GM12892 (cell line): ENCODE results near the gene COQ10A.
"Not testable (repeated sequence)": the region's sequence is repeated elsewhere in the genome, so short reads cannot be mapped to it uniquely, and the experiment has no call there.

Experiments used
- POLR2A ChIP-seq: IDR thresholded peaks from 2 replicates; pipeline ENCODE4 v1.6.1; 2011; ENCODE audit warnings: low read depth, low read length, control low read depth
- POLR2AphosphoS5 ChIP-seq: IDR thresholded peaks from 2 replicates; pipeline ENCODE4 v1.6.1; 2011; ENCODE audit warnings: low read depth, low read length, control low read depth

- TF ChIP-seq POLR2AphosphoS5, POLR2A: not testable (repeated sequence)
Observed at GRCh38 chr12:56272468-56272867, 5.7 kb downstream of the COQ10A start.
